C4-2B (cell line): ENCODE results near the gene MAFG.

Experiments used
- ZFX ChIP-seq: fragments of 450-650 bp; IDR thresholded peaks from 2 replicates; pipeline ENCODE4 v1.6.1; 2017
- TF ChIP-seq, protein P1 (sequence below): fragments of 450-650 bp; conservative IDR thresholded peaks from 2 replicates; pipeline ENCODE4 v1.5.1; 2017; ENCODE audit warnings: mild to moderate bottlenecking

DNA sequence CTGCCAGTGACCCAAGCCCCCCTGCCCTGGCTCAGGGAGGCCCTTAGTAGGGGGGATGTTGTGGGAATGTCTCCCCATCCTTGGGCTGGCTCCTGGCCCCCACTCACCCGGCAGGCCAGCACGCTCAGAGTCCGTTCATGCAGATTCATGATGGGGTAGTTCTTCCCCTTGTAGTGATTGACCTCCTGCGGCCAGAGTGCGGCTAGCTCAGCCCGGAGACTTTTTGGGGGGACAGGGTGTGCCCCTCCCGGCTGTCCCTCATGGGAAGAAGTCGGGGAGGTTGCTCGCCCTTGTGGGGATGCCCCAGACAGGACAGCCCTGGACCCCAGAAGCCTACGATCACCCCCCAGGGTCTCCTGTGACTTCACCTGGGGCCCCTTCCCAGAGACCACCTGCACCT lies 21.5 kb downstream of the MAFG start:
- TF ChIP-seq, protein P1, sequence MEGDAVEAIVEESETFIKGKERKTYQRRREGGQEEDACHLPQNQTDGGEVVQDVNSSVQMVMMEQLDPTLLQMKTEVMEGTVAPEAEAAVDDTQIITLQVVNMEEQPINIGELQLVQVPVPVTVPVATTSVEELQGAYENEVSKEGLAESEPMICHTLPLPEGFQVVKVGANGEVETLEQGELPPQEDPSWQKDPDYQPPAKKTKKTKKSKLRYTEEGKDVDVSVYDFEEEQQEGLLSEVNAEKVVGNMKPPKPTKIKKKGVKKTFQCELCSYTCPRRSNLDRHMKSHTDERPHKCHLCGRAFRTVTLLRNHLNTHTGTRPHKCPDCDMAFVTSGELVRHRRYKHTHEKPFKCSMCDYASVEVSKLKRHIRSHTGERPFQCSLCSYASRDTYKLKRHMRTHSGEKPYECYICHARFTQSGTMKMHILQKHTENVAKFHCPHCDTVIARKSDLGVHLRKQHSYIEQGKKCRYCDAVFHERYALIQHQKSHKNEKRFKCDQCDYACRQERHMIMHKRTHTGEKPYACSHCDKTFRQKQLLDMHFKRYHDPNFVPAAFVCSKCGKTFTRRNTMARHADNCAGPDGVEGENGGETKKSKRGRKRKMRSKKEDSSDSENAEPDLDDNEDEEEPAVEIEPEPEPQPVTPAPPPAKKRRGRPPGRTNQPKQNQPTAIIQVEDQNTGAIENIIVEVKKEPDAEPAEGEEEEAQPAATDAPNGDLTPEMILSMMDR: no peak
- TF ChIP-seq ZFX: no peak
